HG03521 (cell line): ENCODE data around the gene BCORL1.

Source experiments
- ATAC-seq: cut with Tn5 transposase; IDR thresholded peaks from one replicate; pipeline ENCODE4 v1.9.1; 2021; ENCODE audit warnings: mild to moderate bottlenecking, moderate library complexity; ENCODE audit not compliant: unreplicated experiment

Gene BCORL1

DNA sequence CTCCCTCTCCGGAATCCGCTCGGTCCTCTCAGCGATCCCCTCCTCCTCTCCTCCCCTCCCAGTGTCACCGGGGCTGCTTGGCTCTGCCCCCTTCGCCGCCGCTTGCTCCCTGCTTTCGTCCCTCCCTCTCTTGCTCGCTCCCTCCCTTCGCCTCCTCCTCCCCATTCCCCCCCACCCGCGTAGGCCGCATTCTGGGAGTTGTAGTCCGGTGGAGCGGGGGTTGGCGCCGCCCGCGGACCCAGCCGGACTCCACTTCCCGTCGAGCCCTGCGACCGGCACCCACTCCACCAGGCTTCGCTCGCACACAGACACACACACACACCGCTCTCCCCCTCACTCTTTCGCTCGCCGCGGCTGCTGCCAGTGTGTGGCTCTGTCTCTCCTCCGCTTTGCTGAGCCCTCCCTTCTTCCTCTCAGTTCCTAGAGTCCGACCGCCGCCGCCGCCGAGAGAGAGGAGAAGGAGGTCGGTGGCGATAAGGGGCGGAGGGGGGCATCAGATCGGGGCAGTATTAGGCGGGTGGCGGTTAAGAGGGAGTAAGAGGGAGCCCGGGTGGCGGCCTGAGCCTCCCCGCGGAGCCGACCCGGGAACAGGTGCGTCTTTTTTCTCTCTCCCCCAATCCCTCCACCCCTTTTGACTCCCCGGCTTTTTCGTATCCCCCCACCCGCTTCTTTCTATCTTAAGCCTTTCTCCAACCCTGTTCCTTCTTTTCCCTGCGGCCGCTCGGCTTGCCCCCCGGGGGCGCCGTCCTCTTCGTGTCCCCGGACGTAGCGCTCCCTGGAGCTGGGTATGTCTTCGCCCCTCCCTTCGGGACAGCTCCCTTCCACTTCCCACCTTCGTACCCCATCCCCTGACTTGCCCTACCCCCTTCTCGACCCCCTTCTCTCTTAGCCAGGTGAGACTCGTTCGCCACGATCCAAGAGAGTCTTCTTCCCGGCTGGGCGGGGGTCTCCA is at the start of gene BCORL1:
Gene BCORL1, plus strand, starts transcription at position 336 of the 952 bp plus-strand sequence. CDS start 22,597 bp downstream, outside the sequence.
- ATAC-seq, result peak; percentile 88

GRCh38 chrX:129932821-129933321 is 49.6 kb upstream of the BCORL1 start:
- peak; percentile 9 for ATAC-seq

DNA sequence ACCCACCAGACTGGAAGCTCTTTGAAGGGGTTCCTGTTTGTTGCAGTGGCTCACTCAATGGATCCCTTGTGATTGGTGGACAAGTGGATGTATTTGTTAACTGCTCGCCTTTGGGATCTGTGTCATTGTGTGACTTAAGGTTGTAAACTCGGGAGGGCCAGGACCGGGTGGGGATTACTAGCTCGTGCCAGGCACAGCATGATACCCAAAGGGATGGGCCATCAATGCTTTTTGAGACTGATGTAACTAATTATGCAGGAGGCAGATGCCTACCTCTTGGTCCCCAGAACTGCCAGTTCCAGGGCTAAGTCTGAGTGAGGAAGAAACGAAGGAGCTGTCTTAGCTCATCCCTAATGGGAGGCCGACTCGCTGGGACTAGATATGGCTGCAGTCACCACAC is 48.7 kb upstream of the BCORL1 start:
- ATAC-seq, result no peak

DNA sequence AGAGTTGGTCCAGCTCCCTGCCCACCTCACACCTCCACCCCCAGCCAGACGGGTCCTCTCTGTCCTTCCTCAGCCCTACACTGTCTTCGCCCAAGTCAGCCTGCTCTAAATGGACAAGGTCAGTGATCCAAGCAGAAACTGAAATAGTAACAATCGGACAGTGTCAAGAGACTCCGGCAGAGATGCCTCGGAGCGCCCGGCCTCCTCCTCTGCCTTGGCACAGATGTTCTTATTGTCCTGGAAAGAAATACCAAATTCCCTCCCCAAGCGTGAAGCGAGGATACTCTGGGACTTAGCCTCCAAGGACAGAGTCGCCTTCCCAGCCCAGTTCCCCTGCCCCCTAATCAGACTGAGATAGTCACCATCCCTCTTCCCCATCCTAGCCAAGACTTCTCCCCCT is 48.0 kb upstream of the BCORL1 start:
- ATAC-seq, result no peak

GRCh38 chrX:129934952-129935351 is 47.5 kb upstream of the BCORL1 start:
- ATAC-seq, result no peak

- no peak for ATAC-seq
These were observed 44.4 kb upstream of the BCORL1 start for GRCh38 chrX:129938081-129938480.

GRCh38 chrX:129939986-129940385 is 42.4 kb upstream of the BCORL1 start:
- ATAC-seq, result no peak

DNA sequence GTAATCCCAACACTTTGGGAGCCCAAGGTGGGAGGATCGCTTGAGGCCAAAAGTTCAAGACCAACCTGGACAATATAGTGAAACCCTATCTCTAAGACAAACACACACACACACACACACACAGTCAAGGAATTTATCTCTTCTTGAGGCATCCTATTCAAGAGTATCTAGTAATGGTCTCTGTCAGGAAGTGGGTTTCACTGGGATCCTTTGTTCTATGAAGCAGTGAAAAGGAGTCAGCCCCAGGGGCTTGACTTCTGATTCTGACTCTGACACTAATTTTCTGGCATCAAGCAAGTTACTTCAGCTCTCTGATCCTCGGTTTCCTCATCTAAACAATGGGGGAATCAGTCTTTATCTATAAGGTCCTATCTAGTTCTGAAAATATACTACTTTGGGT is 41.7 kb upstream of the BCORL1 start:
- no peak for ATAC-seq

DNA sequence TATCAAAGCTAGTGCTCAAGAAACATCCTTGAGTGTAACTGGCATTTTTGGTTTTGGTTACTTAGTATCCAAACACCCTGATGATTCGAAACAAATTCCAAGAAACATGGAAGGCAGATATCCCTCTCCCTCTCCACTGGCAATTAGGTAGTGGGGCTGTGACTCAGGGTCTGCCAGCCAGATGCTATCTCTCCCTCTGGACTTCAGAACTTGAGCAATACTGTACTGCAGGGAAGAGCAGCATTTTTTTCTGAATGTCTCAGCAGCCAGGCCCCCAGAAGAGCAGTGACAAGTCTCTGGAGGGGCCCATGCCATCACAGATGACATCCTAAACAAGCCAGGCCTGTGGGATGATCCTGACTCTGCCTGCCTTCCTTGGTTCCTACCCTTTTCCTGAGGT is 37.3 kb upstream of the BCORL1 start:
- ATAC-seq, result no peak

DNA sequence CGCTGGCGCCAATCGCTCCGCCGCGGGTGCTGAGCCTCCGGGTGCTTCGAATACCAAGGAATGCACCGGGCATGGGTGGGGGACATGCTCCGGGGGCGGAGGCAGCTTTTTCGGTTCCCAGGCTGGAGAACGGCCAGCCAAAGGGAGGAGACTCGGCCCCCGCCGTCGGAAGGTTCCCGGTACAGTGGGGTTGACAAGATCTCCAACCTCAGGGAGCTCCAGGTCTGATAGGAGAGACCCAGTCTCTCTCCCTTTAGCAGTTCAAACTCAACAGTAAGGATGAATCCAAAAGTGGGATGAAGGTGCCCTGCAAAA is 29.1 kb upstream of the BCORL1 start:
- ATAC-seq, result no peak

DNA sequence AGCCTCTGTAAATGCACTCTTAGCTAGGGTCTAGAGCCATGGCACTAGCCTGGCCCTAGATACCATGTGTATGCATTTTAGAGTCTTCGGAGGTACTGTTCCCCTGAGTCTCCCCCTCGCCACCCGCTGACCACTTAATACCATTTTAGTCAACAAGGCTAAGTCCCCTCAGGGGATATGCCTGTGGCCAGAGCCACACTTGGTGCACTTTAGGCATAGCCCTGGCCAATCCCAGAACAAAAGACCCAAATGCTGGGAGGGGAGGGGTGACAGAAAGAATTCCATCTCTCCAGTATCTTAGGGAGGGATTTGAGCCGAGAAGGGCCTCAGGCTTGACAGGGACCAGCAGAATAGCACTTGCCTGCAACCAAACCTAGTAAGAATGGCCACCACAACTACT is 28.6 kb upstream of the BCORL1 start:
- ATAC-seq, result no peak

- ATAC-seq, result no peak
These were observed 27.6 kb upstream of the BCORL1 start for GRCh38 chrX:129954804-129955203.

- ATAC-seq, result no peak
These were observed 26.8 kb upstream of the BCORL1 start for GRCh38 chrX:129955682-129956081.

DNA sequence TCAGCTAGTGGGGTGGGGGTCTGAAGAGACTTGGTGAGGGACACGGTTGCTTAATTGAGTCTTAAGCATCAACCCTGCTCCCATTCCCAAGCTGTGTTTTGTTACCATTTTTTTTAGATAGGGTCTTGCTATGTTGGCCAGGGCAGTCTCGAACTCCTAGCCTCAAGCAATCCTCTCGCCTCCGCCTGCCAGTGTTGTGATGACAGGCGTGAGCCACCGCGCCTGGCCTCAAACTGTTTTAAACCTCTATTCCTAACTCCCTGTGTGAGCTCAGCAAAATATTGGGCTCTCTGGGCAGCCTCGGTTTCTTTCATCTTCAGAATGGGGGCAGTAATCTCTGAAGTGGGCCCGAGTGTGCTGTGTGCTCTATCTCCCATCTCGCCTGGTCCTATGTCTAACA is 26.3 kb upstream of the BCORL1 start:
- no peak for ATAC-seq

DNA sequence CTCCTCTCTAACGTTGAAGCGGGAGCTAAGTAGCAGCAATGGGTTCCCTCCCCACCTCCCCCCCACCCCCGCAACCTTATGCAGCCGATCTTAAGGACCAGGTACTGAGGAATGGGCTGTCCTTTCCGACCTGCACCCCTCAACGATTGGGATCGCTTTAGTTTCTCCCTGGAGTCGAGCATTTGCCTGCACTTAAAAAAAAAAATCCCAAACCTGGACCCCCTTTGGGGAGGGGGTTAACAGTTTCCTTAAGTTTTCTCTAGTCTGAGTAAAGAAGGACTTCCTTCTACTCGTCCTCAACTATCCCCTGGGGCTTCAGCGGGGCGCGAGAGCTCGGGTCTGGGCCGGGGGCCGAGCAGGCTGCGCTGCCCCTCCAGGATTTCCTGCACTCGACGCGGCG is 25.7 kb upstream of the BCORL1 start:
- no peak for ATAC-seq

DNA sequence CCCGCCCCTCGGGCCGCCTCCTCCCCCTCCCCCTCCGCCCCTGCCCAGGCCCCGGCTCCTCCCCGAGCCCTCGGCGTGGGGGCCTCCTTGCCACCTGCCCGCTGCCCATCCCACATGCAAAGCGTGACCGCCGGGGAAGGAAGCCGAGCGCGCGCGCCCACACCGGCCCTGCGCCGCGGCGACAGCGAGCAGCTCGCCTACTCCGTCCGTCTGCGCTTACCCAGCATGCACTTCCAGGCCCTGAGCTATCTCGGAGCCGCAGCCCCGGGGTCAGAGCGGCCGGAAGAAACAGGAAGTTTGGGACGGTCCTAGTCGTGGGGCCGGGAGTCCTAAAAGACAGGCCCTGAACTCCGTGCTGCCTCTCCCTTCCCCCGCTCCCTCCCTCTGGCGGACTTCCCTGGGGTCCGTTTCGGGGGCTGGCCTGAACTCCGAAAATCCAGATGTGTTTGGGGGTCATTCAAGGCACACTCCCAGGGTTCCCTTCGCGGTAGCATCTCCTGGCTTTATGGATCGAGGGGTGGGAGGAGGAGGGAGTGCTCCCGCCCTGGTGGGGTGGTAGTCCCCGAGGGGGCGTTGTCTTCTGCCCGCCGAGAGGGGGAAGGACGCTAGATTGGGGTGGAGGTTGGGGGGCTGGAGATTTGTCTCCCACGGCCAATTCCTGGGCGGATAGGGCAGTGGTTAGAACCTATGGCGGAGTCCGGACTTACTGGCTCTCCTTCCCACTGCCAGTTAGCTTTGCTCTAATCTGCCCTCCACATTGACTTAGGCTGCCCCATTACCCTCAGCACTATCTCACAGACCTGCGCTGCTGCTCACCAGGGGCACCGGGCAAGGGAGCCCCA is 25.0 kb upstream of the BCORL1 start:
- peak; percentile 64 for ATAC-seq

DNA sequence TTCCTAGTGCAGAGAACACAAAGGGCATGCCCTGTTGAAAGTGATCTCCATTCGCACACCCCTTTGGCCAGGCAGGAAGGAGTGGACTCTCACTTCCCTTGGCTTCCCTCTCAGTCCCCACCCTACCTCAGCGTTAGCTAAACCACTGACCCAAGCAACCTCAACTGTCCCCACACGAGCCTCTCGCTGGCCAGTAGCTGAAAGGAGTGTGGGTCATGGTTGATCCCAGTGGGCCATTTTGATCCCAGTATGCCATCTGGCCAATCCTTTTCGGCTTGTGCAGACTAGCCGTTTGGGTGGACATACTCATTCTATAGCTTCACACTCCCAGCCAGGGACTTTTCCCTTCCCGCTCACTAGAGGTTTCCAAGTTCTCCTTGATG is 24.4 kb upstream of the BCORL1 start:
- no peak for ATAC-seq

DNA sequence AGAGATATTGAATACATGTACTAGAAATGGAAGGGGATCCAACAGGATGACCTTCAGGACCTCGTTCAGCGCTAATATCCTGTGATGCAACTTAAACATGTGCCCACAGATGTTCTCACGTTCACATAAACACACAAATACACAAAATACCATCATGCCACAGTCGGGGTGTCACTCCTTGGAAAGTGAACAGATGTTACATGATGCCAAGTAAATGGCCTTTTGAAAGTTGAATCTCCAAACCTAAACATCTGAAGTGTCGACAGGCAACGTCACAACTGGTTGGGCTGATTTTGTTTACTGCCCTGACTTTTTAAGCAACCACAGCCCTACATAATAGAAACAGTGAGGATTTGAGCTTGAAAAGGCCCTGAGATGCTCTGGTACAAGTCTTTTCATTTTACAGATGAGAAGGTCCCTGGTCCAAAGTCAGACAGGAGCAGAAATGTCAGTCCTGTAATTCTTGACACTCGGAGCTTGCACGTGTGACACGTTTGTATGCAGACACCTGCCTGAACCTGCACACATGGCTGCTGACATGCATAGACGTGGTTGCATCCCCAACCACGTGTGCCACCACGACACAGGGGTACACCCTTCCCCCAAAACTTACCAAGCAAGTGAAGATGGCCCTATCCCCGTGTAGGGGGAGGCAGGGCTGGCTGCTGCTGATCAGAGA is 23.5 kb upstream of the BCORL1 start:
- ATAC-seq, result no peak

- ATAC-seq, result no peak
These were observed 23.0 kb upstream of the BCORL1 start for GRCh38 chrX:129959493-129959832.

DNA sequence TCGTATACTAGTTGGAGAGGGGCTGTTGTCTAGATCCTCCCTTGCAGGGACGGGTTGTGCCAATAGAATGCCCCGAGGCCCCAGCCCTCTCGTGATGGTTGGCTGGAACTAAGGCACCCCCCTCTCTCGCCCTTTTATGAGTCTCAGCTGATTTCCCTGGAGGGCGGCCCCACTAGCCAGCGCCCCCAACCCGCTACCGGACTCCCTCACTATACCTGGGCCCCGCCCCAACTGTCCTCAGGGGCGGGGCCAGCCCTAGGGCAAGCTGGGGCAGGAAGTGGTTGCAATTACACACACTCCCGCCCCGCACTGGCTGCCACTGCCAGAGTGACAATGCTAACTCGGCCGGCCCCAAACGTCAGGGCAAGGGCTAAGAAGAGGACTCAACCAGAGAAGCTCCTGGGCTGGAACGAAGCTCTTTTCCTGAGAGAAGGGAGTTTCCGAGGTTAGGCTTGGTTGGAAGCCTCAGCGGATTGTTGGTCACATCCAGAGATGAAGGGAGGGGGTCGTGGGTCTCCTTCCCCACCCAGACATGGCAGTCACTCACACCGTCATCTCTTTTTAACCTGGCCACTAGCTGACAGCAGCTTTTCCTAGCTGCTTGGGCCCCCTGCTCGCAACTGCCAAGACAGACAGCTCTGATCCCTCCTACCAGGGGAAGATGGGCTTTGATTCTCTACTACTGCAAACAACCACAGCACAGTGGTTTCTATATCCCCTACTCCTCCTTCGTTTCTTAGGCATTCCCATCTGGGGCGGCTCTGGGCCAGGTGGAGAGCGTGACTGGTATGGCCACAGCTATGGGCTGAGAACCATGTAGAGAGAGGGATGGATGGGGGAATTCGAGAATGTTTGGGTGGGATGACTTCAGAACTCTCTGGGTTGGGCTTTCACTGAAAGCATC is 21.0 kb upstream of the BCORL1 start:
- peak; percentile 92 for ATAC-seq
